HepG2 (cell line): ENCODE data around the gene BCAS3. TPM values are rescaled to one million over a fixed set of nuclear protein-coding genes. Genes with fewer than 3 reads are reported as not detected.

Source experiments
- ARHGAP35 ChIP-seq: sonication (generic); formaldehyde crosslinking; IDR thresholded peaks from 2 replicates; pipeline ENCODE4 v1.9.0; 2022; ENCODE audit warnings: mild to moderate bottlenecking, inconsistent platforms, moderate library complexity, missing genetic modification reagents, borderline replicate concordance
- CEBPB ChIP-seq: IDR thresholded peaks from 2 replicates; pipeline ENCODE4 v1.6.1; 2011; ENCODE audit warnings: low read depth, low read length, improper control_type of control experiment, borderline replicate concordance
- CREM ChIP-seq, 2 experiments: sonication (generic) in 1 of 2; formaldehyde crosslinking in 1 of 2; IDR thresholded peaks; 2 replicates each; pipeline versions ENCODE4 v1.4.0 to v1.6.1; 2016 to 2020; ENCODE audit warnings: antibody characterized with exemption in 1 of 2, mild to moderate bottlenecking in 1 of 2, missing genetic modification reagents in 1 of 2
- FLYWCH1 ChIP-seq: sonication (generic); formaldehyde crosslinking; IDR thresholded peaks from 2 replicates; pipeline ENCODE4 v1.8.1; 2023; ENCODE audit warnings: mild to moderate bottlenecking, missing genetic modification reagents
- FOXJ3 ChIP-seq: sonication (generic); formaldehyde crosslinking; IDR thresholded peaks from 2 replicates; pipeline ENCODE4 v1.4.0; 2020; ENCODE audit warnings: missing genetic modification reagents, mild to moderate bottlenecking, borderline replicate concordance
- FUBP1 ChIP-seq: sonication (generic); formaldehyde crosslinking; IDR thresholded peaks from 2 replicates; pipeline ENCODE4 v1.5.1; 2020; ENCODE audit warnings: missing genetic modification reagents, mild to moderate bottlenecking, borderline replicate concordance
- HOXD1 ChIP-seq: sonication (generic); formaldehyde crosslinking; IDR thresholded peaks from 2 replicates; pipeline ENCODE4 v1.5.0; 2020; ENCODE audit warnings: missing genetic modification reagents
- IRF9 ChIP-seq: sonication (generic); formaldehyde crosslinking; IDR thresholded peaks from 2 replicates; pipeline ENCODE4 v1.8.0; 2022; ENCODE audit warnings: missing genetic modification reagents, mild to moderate bottlenecking, borderline replicate concordance
- ISL2 ChIP-seq: sonication (generic); formaldehyde crosslinking; IDR thresholded peaks from 2 replicates; pipeline ENCODE4 v1.5.0; 2020; ENCODE audit warnings: missing genetic modification reagents
- NCOR1 ChIP-seq: fragments of 200-600 bp; sonication (generic); IDR thresholded peaks from 2 replicates; pipeline ENCODE4 v1.7.0; 2017; ENCODE audit warnings: antibody characterized with exemption, low read length, borderline replicate concordance
- REL ChIP-seq: sonication (generic); formaldehyde crosslinking; conservative IDR thresholded peaks from 2 replicates; pipeline ENCODE4 v1.8.0; 2022; ENCODE audit warnings: mild to moderate bottlenecking, missing genetic modification reagents, moderate library complexity
- SMC3 ChIP-seq: IDR thresholded peaks from 2 replicates; pipeline ENCODE4 v1.6.1; 2011; ENCODE audit warnings: low read length, improper control_type of control experiment
- TFAP4 ChIP-seq: sonication (generic); IDR thresholded peaks from 2 replicates; pipeline ENCODE4 v1.6.1; 2016; ENCODE audit warnings: low read depth, borderline replicate concordance
- TOE1 ChIP-seq: sonication (generic); formaldehyde crosslinking; IDR thresholded peaks from 2 replicates; pipeline ENCODE4 v1.4.0; 2020; ENCODE audit warnings: mild to moderate bottlenecking, missing genetic modification reagents
- TP53 ChIP-seq: sonication (generic); formaldehyde crosslinking; conservative IDR thresholded peaks from 2 replicates; pipeline ENCODE4 v1.4.0; 2020; ENCODE audit warnings: missing genetic modification reagents
- USF2 ChIP-seq, 2 experiments: sonication (generic) in 1 of 2; formaldehyde crosslinking in 1 of 2; IDR thresholded peaks; 2 replicates each; pipeline versions ENCODE4 v1.5.1 to v1.6.1; 2011 to 2020; ENCODE audit warnings: borderline replicate concordance in 1 of 2, low read depth in 1 of 2, low read length in 1 of 2, mild to moderate bottlenecking in 1 of 2, missing genetic modification reagents in 1 of 2, moderate library complexity in 1 of 2
- YEATS2 ChIP-seq: sonication (generic); formaldehyde crosslinking; IDR thresholded peaks from 2 replicates; pipeline ENCODE4 v1.4.0; 2020; ENCODE audit warnings: missing genetic modification reagents, borderline replicate concordance
- ZNF136 ChIP-seq: sonication (generic); formaldehyde crosslinking; IDR thresholded peaks from 2 replicates; pipeline ENCODE4 v1.8.1; 2022; ENCODE audit warnings: low read depth, mild to moderate bottlenecking, moderate library complexity, missing genetic modification reagents
- ZNF354B ChIP-seq: sonication (generic); formaldehyde crosslinking; IDR thresholded peaks from 2 replicates; pipeline ENCODE4 v1.8.0; 2022; ENCODE audit warnings: mild to moderate bottlenecking, missing genetic modification reagents
- ZNF558 ChIP-seq: sonication (generic); formaldehyde crosslinking; IDR thresholded peaks from 2 replicates; pipeline ENCODE4 v1.9.0; 2022; ENCODE audit warnings: mild to moderate bottlenecking, missing genetic modification reagents, borderline replicate concordance
- ZNF788 ChIP-seq: sonication (generic); formaldehyde crosslinking; IDR thresholded peaks from 2 replicates; pipeline ENCODE4 v1.5.0; 2020; ENCODE audit warnings: mild to moderate bottlenecking, missing genetic modification reagents, borderline replicate concordance
- ZZZ3 ChIP-seq: sonication (generic); formaldehyde crosslinking; IDR thresholded peaks from 2 replicates; pipeline ENCODE4 v1.4.0; 2020; ENCODE audit warnings: missing genetic modification reagents, mild to moderate bottlenecking, borderline replicate concordance
- polyA plus RNA-seq, 8 experiments: library from polyadenylated mRNA; depleted of rRNA in 3 of 8; stranded (reverse) in 7 of 8; unstranded in 1 of 8; fragments of >200 nt; fragmentation: Illumina TruSeq in 4 of 8; extraction: Trizol in 4 of 8; gene quantifications; 2 replicates each; pipeline versions ENCODE4 v1.2.1 to v1.2.3, GENCODE V29; 2011 to 2016; ENCODE audit warnings: low read depth in 4 of 8, missing spikeins in 1 of 8, mixed read lengths in 1 of 8; ENCODE audit not compliant: insufficient read depth in 1 of 8
- total RNA-seq, 5 experiments: library from RNA; depleted of rRNA; stranded (reverse); fragments of >200 nt; fragmentation: Illumina TruSeq; extraction: Trizol; gene quantifications; 2 replicates each; pipeline ENCODE4 v1.2.3, GENCODE V29; 2016; ENCODE audit warnings: low read depth in 1 of 5

The BCAS3 gene
- total and polyA plus RNA-seq, 2 of the 13 experiments (the other 11 are each of a cell fraction or from before 2014, with no cell fraction given) = 10.7 to 11.2 TPM

- TF ChIP-seq USF2 (IDR thresholded peaks at IDR 0.05; ENCODE audit: low read depth, low read length) (no peak), USF2 (CRISPR knock-in tag; IDR thresholded peaks at IDR 0.05; ENCODE audit: borderline replicate concordance) (no peak), FOXJ3 (peak; percentile 98), ZNF136 (CRISPR knock-in tag) (peak; percentile 64; the same call in 1 of the 2 replicates), YEATS2 (peak; percentile 58; the same call in 1 of the 2 replicates), ZNF558 (CRISPR knock-in tag) (no peak), ARHGAP35 (CRISPR knock-in tag) (0 out of 2 replicates have a peak, but pooled peaks have one; percentile 24), TFAP4 (peak; percentile 87), NCOR1 (peak; percentile 92), HOXD1 (CRISPR knock-in tag) (peak; percentile 98), ZZZ3 (no peak), REL (CRISPR knock-in tag) (no peak), TP53 (no peak), FUBP1 (peak; percentile 64; the same call in 1 of the 2 replicates), FLYWCH1 (no peak), TOE1 (CRISPR knock-in tag) (no peak), IRF9 (CRISPR knock-in tag) (peak; percentile 78; the same call in 1 of the 2 replicates), ISL2 (CRISPR knock-in tag) (peak; percentile 100), ZNF788 (peak; percentile 38; the same call in 1 of the 2 replicates), SMC3 (peak; percentile 33; the same call in 1 of the 2 replicates), CREM (IDR thresholded peaks at IDR 0.05) (peak; percentile 96), CREM (CRISPR knock-in tag; IDR thresholded peaks at IDR 0.05) (no peak), CEBPB (peak; percentile 27; the same call in 1 of the 2 replicates), ZNF354B (CRISPR knock-in tag) (no peak)
Measured at GRCh38 chr17:61335845-61336655, 658.4 kb downstream of the BCAS3 start (continued).
